Stimulated activated CD8-positive, alpha-beta memory T cell treated with anti-CD3 and anti-CD28 coated beads, Interleukin-15, amount 100 ng/mL, for 24 hours (primary cell): ENCODE data around the gene HOXA7.

Experiments used
- DNase-seq: peaks from one replicate; pipeline ENCODE4 v3.0.0-alpha.2; 2020; ENCODE audit warnings: low read depth

Gene HOXA7

DNA sequence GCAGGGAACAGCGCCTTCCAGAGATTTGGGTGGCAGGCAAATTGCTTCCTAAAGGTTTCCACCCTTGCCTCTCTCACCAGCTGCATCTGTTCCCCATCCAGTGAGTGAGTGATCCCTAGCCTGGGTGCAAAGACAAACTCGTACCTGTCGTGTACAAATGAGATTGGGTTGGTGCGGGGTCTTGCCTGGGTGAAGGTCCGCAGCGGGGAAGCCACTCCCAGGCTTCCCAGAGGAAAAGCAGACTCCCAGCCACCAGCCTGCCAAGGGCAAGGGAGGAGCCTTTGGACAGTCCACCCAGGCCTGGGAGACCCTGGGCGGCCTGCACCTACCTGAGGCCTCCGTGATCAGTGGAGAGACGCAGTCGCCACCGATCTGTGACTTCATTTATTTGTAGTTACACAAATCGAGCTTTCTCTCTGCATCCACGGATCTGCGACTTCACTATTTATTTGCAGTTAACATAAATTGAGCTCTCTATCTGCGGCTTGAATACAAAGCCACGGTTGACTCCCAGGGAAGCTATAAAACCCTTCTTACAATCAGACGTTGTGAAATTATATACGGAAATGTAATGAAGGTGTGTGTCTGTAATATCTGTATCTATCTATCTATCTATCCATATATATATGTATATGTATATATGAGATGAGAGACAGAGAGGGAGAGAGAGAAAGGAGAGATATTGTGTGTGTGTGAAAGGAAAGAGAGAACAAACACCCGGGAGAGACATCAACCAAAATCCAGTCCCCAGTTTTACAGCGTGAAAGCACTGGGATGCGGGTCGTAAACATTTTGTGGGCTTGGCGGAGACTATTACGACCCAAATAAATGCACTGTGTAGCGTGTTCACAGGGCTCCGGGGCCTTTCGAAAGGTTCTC is 3.0 kb upstream of the HOXA7 start:
- no peak for DNase-seq

DNA sequence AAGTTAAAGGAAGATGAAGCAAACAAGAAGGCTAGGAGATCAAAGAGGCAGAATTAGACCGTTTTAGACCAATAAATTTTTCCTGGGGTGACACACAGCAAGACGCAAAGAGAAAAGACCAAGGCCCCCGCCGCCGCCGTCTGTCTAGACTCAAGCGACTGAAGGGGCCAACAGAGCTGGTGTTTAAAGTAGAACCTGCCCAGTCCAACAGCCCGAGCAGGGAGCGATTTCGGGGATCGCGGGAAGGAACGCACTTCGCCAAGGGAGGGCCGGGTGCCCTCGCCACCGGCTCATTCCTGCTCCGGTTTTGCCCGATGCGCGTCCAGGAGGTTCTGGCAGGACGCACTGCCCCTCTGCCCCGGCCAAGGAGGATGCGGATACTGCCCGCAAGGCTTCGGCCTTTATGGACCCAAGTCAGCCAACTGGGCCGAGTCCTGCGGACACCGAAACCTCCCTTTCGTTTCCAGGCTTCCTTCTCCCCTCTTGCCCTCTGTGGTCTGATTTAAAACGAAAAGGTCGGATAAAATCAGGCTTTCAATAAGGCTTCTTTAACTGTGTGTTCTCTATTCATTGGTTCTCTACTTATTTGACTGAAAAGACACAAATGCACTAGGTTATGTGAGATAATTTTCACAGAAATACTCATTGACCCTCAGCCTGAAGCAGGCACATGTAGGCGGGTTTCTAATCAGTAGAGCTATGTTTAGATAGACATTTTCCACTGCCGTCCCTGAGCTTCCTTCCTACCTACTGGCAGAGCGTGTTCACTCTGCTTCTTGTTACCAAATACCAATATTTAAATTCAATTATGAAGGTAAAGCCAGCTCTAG is 2.2 kb upstream of the HOXA7 start:
- no peak for DNase-seq

DNA sequence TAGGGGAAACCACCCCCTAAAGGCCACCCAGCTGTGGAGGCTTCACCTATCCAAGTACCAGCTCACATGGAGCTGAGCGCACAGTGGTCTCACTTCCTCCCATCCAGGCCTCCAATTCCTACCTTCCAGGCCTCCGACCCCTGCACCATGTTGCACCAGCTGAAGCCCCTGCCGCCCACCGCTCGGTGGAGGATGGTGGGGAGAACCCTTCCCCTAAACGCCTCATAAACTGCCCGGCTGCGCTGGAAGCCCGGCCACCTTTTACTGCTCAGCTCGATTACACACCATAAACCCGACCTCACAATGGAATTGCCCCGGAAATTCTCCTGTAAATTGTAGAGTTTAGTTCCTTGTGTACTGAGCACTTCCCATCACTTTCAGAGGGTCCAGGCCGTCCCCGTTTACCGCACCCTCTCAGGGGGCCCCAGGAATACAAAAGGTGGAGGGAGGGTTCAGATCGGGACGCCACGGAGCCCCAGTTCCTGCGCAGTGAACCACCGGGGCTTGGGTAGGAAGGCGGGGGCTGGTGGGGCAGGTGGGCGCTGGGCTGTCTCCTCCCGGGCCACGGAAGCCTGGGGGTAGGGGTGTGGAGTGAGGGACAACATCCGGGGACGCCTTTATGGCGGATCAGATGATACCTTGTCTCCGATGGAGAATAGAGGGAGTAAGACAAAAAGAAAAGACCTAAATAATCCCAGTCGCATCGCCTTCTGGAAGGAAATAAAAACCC is 1.4 kb upstream of the HOXA7 start:
- no peak for DNase-seq

DNA sequence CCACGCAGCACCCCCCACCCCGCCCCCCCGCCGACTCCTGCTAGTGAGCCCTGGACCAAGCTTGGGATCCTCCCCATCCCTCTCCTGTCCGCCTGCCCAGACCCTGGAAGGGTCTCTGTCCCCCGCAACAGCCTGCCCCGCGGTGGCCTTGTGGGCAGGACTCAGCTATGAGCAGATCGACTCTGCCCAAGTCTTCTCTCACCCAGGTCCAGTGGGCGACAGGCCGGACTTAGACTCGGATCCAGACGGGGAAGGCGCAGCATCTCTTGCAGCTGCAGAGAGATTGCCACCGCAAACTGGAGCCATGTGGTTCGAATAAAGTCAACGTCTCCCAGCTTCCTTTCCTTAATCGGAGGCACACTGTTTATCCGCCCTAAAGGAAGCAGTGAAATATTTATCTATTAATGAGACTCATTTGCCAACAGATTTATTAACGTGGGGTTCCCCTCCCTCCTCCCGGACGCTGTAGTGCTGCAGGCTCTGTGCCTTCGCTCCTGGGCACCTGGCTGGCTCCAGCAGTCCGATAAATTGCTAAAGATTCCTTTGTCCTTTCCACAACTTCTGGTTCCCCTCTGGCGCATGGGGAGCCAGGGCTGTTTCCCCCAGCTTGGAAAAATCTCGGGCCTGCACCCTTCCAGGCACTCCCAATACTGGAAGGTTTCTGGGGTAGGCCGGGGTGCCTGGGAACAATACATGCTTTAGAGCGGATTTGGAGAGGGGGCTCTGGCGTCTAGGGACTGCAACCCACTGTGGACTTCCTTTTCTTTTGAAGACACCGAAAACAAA is 634 bp upstream of the HOXA7 start:
- DNase-seq: no peak

DNA sequence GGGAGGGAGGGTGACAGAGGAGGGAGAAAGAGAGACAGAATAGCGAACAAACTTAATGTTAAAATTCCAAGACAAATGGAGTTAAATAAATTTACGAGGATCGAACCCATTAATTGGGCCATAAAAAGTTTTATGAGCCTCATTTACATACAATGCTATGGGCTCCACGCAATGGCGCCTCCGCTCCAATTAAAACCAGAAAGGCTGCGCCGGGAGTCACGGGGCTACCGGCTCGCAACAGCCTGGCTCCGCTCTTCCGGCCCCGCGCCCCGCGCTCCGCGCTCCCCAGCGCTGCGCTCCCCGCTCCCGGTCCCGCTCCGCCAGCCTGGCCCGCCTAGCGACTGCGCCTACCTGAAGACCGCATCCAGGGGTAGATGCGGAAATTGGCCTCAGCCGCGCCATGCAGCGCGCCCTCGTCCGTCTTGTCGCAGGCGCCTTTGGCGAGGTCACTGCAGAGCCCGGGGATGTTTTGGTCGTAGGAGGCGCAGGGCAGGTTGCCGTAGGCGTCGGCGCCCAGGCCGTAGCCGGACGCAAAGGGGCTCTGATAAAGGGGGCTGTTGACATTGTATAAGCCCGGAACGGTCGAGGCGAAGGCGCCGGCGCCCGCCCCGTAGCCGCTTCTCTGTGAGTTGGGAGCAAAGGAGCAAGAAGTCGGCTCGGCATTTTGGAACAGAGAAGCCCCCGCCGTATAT is 513 bp downstream of the HOXA7 start:
- DNase-seq: no peak

DNA sequence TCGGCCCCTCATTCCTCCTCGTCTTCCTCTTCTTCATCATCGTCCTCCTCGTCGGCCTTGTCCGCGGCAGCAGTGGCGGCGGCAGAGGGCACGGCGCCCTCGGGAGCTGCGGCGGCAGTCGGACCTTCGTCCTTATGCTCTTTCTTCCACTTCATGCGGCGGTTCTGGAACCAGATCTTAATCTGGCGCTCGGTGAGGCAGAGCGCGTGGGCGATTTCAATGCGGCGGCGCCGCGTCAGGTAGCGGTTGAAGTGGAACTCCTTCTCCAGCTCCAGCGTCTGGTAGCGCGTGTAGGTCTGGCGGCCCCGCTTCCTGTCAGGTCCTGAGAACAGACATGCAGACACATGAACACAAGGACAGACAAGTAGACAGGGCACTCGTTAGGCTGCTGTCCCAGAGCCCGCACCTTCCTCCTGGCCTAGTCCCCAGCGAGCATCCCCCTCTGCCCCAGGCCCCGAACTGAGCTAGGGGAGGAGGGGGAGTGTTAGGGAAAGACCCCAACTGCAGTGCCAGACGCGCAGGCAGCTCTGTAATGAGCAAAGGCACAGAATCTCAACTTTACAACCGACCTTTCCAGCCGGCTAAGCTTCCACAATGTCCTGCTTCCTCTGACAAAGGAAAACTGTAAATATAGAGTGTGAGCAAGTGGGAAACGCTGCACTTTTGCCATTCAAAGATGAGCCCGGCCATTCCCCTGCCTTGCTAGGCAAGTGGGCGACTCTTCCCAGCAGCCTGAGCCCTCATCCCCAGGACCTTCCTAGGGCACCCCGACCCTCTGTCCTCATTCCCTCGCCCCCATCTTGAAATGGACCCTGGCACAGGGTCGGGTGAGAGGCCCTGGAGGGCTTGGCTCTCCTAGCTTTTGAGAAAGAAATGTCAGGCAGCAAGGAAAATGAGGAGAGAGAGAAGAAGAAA is 1.3 kb downstream of the HOXA7 start:
- DNase-seq: no peak

DNA sequence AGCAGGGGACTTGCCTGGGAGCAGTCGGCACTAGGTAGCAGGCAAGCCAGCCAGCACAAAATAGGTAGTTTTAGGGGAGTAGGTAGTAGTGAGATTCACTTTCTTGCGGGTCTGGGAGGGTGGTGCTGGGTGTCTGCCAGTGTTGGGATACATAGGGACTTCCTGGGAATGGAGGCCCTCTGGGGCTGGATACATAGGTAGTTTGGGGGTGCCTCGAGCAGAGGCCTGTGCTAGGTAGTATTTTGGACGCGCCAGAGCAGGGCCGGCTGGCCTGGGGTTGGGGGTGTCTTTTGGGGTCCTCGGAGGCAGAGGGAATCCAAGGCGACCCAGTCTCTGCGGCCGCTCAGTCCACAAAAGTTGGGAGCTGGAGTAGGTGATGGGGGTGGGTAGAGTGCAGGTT is 2.1 kb downstream of the HOXA7 start:
- DNase-seq: no peak

DNA sequence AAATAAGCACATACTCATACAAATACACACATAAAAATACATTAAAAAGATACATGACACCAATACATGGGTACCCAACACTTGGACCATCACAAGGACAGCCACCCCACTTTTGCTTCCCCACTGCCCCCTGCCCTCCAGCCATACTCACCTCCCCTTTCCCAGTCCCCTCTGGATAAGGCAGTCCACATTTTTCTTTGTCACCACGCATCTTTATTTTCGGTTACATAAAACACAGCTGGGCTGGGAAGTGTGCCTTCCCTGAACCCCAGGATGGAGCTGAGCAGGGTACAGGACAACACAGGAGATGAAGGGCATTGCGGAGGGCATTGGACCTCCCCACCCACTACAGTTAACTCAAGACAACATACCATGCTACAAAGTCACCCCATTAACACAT is 2.9 kb downstream of the HOXA7 start:
- no peak for DNase-seq

DNA sequence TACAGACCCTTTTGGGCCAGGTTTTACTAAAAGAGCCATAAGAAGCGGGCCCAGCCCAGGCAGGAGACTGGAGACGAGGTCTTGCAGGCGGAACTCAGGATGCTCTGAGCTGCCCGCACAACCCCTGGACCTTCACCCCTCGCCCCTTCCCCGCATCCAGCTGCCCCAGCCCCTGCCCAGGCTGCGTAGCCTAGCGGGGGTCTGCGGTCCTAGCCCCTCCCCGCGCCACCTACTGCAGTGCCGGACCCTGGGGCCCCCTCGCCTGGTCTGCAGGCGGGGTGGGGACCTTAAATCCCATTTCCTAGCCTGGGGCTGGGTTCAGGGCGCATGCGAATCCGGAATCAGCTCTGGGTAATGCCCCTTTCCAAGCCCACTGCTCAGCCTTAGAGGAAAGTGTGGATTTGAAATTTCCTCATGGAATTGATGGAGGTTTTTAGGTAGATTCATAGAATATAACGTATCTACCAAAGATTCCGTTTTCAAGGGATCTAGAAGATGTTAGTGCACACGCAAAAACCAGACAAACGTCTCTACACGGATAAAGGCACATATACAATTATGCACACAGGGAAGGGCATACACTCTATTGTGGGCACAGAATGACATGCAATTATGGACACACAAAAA is 3.5 kb downstream of the HOXA7 start:
- DNase-seq: no peak

DNA sequence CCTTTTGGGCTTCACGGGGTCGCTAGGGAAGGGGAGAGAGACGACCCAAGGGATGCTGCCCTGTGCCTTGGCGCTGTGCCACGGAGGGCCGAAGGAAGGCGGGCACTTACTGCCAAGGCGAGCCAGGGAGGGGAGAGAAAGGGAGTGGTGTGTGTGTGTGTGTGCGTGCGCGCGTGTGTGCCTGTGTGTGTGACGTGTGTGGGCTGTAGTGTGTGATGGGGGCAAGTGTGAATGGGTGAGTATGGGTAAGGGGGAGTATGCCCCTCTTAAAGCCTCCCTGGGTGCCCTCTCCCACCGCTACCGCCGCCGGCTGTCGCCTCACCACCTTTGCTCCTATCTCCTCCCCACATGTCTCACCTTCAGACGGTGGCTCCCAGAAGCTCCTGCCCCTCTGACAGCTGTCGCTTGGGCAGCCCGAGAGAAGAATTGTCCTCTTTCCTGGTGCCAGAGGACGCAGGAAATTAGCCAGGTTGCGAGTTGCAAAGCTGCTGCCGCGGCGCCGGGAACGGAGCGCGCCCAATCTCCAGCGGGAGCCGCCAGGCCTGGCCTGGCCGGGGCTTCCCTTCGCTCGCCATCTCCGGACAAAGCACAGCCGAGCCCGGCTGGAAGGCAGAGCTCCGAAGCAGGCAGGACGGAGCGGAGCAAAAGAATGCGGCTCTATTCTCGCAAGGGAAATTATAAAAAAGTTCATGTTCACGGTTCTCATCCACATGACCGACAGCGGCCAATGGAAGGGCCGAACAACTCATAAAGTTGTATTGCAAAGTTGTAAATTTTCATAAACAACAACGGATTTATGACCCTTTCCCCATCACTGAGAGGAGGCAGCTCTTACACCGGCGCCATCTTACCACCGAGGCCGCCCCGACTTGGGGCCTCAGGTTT is 4.3 kb downstream of the HOXA7 start, which contains the start of gene HOXA3:
Gene HOXA3 (minus strand): TSS at position 653 of the 885 bp plus-strand sequence. CDS start 41,943 bp downstream, outside the sequence.
- no peak for DNase-seq

DNA sequence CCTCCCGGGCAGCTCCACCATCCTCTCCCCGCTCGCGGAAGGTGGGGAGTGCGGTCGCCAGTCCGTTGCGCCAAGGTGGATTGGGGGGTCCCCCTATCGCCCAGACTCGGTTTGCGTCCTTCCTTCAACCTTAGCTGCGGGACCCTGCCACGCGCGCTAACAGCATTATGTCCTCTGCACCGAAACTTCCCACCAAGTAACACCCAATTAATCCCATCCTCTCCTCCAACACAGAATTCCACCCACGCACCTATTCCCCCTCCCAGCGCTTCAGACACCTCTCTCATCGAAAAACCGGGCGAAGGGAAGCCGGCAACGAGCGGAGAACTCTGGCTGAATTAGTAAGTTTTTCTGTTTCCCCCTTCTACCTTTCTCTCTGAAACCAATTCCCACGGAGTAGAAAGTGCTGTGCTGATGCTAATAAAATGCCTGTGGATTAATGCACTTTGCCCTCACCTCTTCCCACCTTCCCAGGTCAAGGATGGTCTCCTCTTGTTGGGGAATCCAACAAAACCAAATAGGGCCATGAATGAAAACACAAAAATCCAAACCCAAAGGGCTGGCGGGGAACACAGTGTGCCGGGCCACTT is 5.0 kb downstream of the HOXA7 start:
- DNase-seq: no peak

DNA sequence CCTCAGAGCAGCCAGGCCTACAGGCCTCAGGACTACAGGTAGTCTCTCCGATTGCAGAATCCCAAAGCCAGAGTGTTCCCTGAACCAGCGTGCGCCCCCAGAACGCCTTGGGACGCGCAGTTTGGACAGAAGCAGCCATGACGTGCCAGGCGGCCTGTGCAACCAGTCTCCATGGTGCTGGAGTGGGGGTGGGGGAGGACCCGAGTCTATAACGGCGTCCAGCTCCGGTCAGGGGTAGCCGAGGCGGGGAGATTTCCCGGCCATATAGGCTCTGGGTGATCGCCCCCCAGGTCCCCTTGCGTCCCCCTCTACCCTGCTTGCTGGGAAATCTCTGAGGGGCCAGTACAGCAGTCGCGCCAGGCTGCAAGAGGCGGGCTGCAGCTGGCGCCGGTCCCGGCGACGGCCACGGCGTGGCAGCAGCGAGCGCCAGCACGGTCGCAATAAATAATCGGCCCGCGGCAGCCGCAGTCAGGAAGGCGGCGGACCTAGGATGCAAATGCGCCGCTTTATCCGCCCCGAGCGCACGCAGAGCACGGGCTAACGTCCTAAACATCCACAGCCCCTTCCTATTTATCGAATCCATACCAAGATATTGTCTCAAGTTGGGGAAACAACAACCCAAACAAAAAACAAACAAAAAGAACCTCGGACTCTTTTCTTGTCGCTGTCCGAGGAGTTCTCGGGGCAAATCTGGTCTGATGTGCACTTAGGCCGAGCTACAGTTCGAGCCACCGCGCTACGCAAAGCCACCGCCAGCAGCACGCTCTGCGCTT is 5.7 kb downstream of the HOXA7 start:
- DNase-seq: peak; percentile 42

DNA sequence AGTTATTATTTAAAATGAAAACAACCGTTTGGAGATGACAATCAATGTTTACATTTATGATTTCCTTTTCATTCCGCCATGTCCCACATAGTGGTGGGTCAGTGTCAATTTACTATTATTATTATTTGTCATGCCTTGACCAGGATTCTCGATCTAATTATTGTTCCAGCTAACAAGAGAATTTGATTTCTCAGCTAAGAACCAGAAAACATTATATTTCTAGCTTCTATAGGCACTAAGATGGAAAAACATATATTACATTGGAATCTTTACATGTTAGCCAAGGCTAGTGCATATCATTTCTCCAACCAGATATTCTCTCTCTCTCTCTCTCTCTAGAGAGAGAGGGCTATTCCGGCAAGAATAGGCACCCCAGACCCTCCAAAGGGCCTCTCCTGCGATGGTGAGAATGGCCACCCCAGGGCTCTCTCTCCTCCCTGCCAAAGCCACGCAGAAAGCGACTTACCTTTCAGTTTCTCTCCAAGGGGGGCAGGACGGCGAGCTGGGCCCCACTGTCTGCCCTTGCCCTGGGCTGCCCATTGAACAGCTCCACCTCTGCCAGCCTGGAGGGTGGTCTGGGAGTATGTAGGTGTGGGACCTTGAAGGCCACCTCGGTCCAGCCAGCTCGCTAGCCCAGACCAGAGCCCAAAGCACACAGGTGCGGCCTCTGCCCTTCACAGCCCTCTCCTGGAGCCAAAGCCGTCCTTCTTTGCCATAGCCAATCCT is 6.5 kb downstream of the HOXA7 start:
- no peak for DNase-seq

DNA sequence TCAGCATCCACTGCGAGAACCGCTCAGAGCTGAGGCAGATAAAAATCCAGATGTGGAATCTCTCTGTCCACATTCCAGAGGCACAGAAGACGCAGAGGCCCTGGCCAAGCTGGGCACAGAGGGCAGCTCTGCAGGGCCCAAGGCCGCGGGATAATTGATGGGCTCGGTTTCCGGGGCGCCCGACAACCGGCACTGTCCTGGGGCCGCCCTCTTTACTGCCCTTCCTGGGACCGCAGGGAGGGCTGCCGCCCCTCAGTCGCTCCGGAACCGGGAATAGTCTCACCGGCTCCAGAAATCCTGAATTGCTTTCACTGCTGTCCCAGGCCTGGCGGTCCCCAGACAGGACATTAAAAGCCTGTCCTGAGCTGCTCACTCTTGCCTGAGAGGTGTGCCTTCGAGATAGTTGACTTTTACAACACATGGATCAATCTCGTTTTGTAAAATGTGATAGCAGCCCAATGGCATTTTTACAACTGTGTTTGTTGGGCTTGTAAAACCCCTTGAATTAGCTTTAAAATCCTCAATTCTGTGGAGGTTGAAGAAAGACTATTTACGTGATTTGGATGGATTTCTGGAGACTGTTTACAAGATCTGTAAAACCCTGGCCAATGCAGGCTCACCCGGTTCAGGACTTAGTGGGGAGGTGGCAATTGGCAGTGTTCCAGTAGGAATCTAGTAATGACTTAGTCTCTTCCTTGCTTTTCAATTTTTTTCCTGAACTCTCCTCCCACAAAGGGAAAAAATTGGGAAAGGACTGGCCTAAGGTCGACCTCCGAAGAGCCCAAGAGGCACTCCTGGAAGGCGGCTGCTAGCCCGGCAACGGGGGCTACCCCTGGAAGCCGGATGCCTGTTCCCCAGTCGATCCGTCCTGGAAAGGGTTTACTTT is 7.5 kb downstream of the HOXA7 start:
- DNase-seq: no peak

DNA sequence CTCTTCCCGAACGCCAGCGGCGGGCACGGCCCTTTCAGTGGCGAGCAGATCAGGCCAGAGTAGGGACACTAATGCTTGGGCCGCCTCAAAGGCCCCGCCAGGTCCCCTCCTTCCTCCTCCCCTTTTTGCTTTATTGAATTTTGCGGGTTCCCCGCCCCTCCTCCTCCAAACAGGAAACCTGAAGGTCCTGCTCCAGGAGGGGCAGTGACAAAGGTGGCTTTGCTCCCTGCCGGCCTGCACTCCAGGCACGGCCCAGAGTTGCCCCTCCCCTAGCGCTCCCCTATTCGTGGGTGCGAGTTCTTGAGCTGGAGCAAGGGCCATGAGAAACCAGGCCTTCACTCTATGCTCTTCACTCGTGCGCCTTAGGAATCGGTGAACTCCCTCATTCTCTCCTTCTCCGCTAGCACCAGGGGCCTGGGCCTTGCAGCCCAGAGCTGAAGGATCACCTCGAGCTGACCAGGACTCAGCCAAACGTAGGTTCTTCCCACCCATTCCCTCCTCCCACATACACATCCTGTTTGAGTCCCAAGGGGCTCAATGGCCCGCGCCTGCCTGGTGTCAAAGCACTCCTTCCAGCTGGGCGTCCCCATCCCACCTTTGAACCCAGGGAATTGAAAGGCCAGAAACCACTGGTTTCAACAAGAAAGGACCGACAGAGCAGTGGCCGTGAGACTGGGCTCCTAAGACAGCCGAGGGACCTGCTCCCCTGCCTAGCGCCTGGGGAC is 8.3 kb downstream of the HOXA7 start:
- no peak for DNase-seq
